ENCODE data around the gene FLT1.

FLT1 gene

GRCh38 chr13:28492569-28493367 is 2.2 kb downstream of the FLT1 start:
- DNase-seq (ENCODE audit: low read depth): no peak
- H3K4me3 ChIP-seq (ENCODE audit: low read depth, low read length): no peak overlapping the region
- TF ChIP-seq, protein P1, sequence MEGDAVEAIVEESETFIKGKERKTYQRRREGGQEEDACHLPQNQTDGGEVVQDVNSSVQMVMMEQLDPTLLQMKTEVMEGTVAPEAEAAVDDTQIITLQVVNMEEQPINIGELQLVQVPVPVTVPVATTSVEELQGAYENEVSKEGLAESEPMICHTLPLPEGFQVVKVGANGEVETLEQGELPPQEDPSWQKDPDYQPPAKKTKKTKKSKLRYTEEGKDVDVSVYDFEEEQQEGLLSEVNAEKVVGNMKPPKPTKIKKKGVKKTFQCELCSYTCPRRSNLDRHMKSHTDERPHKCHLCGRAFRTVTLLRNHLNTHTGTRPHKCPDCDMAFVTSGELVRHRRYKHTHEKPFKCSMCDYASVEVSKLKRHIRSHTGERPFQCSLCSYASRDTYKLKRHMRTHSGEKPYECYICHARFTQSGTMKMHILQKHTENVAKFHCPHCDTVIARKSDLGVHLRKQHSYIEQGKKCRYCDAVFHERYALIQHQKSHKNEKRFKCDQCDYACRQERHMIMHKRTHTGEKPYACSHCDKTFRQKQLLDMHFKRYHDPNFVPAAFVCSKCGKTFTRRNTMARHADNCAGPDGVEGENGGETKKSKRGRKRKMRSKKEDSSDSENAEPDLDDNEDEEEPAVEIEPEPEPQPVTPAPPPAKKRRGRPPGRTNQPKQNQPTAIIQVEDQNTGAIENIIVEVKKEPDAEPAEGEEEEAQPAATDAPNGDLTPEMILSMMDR (IDR thresholded peaks at IDR 0.05; ENCODE audit: control insufficient read depth, extremely low read depth, insufficient read depth): no peak

GRCh38 chr13:28490061-28490460 is 4.9 kb downstream of the FLT1 start:
- H3K4me3 ChIP-seq (ENCODE audit: low read depth, low read length): no peak overlapping the region
- DNase-seq (ENCODE audit: low read depth): no peak
- TF ChIP-seq, protein P1 (IDR thresholded peaks at IDR 0.05; ENCODE audit: control insufficient read depth, extremely low read depth, insufficient read depth): no peak

DNA sequence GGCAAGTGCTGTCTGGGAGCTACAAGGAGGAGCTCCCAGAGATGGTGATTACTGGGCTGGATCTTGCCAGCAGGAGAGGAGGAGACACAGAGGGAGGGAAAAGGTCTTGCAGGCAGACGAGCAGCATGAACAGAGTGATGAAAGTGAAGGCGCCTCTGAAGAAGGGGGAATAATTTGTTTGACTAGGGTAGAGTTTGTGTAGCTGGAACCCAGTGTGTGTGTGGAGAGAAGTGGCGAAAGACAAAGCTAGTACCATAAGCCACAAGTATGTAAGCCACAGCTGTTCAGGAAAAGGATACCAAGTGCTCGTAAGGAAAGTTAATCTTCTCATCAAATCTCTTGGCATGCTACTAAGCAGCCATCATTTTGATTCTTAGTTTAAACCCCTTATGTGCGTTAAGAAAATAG is 5.4 kb downstream of the FLT1 start:
- TF ChIP-seq, protein P1 (IDR thresholded peaks at IDR 0.05; ENCODE audit: control insufficient read depth, extremely low read depth, insufficient read depth): no peak
- no peak overlapping the region for H3K4me3 ChIP-seq (ENCODE audit: low read depth, low read length)
- no peak for DNase-seq (ENCODE audit: low read depth)

DNA sequence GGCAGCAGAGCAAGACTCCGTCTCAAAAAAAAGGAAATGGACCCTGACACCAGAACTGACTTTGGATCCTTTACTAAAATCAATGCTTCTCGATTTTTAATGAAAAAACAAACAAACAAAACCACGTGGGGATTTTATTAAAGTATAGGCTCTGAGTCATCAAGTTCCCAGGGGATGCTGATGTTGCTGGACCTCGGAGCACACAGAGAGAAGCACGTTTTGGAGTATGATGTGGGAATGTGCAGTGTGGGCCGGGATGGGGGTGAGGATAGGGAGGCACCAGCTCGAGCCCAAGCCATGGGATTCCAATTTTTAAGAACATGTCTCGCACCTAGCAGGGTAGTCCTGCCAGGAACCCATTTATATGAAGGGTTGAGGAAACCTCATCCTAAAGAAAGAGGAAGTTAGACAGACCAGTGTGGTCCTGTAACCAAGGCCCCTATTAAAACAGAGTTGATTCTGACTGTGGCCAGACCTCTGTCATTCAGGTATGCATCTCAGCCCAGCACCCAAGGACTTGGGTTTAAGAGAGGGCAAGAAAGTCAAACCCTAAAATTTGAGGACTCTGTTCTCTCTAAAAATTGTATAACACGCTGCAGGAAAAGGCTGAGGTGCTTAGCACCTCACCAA is 6.4 kb downstream of the FLT1 start:
- no peak for DNase-seq (ENCODE audit: low read depth)
- TF ChIP-seq, protein P1 (IDR thresholded peaks at IDR 0.05; ENCODE audit: control insufficient read depth, extremely low read depth, insufficient read depth): no peak
- H3K4me3 ChIP-seq (ENCODE audit: low read depth, low read length): no peak overlapping the region

GRCh38 chr13:28485996-28486543 is 8.9 kb downstream of the FLT1 start:
- no peak overlapping the region for H3K4me3 ChIP-seq (ENCODE audit: low read depth, low read length)
- no peak for DNase-seq (ENCODE audit: low read depth)
- TF ChIP-seq, protein P1 (IDR thresholded peaks at IDR 0.05; ENCODE audit: control insufficient read depth, extremely low read depth, insufficient read depth): no peak

- no peak overlapping the region for H3K4me3 ChIP-seq (ENCODE audit: low read depth, low read length)
- no peak for DNase-seq (ENCODE audit: low read depth)
- TF ChIP-seq, protein P1 (IDR thresholded peaks at IDR 0.05; ENCODE audit: control insufficient read depth, extremely low read depth, insufficient read depth): no peak
Observed at GRCh38 chr13:28485551-28485950, 9.4 kb downstream of the FLT1 start.
